B cell (primary cell): ENCODE results near the gene MAPK14. TPM values are rescaled to one million over a fixed set of nuclear protein-coding genes. Genes with fewer than 3 reads are reported as not detected.

Experiments
- ATAC-seq: fragments of 200-7000 bp; cut with Tn5 transposase; one replicate; pipeline ENCODE4 v1.10.0; 2021; ENCODE audit warnings: low read depth, mild to moderate bottlenecking, moderate number of reproducible peaks, moderate library complexity
- CTCF ChIA-PET: fragments of 350-600 bp; sonication (Branson Sonifier 250); formaldehyde crosslinking; loops from one replicate; lab custom pipeline; 2021; ENCODE audit warnings: antibody characterized with exemption, inconsistent platforms; lab: Charles Lee
- POLR2A ChIA-PET: fragments of 350-600 bp; sonication (Branson Sonifier 250); formaldehyde crosslinking; loops from one replicate; lab custom pipeline; 2021; ENCODE audit warnings: antibody characterized with exemption; lab: Charles Lee
- DNase-seq: peaks from one replicate; pipeline ENCODE4 v3.0.0; 2013
- H2AFZ ChIP-seq: 2 replicates; pipeline ENCODE4 v1.6.1; 2012; ENCODE audit warnings: mild to moderate bottlenecking, low read depth, low read length; ENCODE audit not compliant: insufficient read depth, poor library complexity, severe bottlenecking
- H3K27ac ChIP-seq, 2 donors: 1 replicate in 1 of 2; 2 replicates in 1 of 2; pipeline ENCODE4 v1.5.1; 2012 to 2013; ENCODE audit warnings: low read length in 2 of 2, mild to moderate bottlenecking in 2 of 2, moderate library complexity in 1 of 2
- H3K27me3 ChIP-seq, 4 experiments: fragments of 200-600 bp in 1 of 4; sonication (generic) in 1 of 4; replicated peaks in 1 of 4; 1 replicate in 2 of 4; 2 replicates in 2 of 4; pipeline versions ENCODE4 v1.6.1 to v1.7.0; 2013 to 2016; ENCODE audit warnings: low read length in 3 of 4, mild to moderate bottlenecking in 2 of 4, mixed read lengths in 1 of 4, moderate library complexity in 1 of 4; ENCODE audit not compliant: insufficient read depth in 4 of 4, control insufficient read depth in 3 of 4; ENCODE audit errors: control extremely low read depth in 1 of 4
- H3K36me3 ChIP-seq, 2 experiments: replicated peaks in 1 of 2; 1 replicate in 1 of 2; 2 replicates in 1 of 2; pipeline versions ENCODE4 v1.6.1 to v1.7.1; 2013; ENCODE audit warnings: low read length in 1 of 2; ENCODE audit not compliant: insufficient read depth in 2 of 2, control insufficient read depth in 1 of 2; ENCODE audit errors: control extremely low read depth in 1 of 2, extremely low read depth in 1 of 2
- H3K4me1 ChIP-seq, 2 donors: fragments of 200-600 bp in 1 of 2; sonication (generic) in 1 of 2; 1 replicate in 1 of 2; 2 replicates in 1 of 2; pipeline versions ENCODE4 v1.5.1 to v1.6.1; 2013 to 2017; ENCODE audit warnings: low read length in 2 of 2; ENCODE audit not compliant: control insufficient read depth in 2 of 2, insufficient read depth in 2 of 2
- H3K4me2 ChIP-seq: replicated peaks from 2 replicates; pipeline ENCODE3; 2012; ENCODE audit warnings: mild to moderate bottlenecking, low read depth, low read length; ENCODE audit not compliant: poor library complexity, severe bottlenecking
- H3K4me3 ChIP-seq, 5 experiments: fragments of 200-600 bp in 1 of 5; sonication (generic) in 1 of 5; 1 replicate in 3 of 5; 2 replicates in 2 of 5; pipeline versions ENCODE4 v1.5.1 to v1.7.0; 2011 to 2016; ENCODE audit warnings: low read length in 4 of 5, mild to moderate bottlenecking in 4 of 5, low read depth in 2 of 5, control low read depth in 1 of 5, moderate library complexity in 1 of 5; ENCODE audit not compliant: insufficient read depth in 1 of 5; ENCODE audit errors: control extremely low read depth in 1 of 5, extremely low read depth in 1 of 5
- H3K79me2 ChIP-seq: fragments of 200-600 bp; sonication (generic); one replicate; pipeline ENCODE4 v1.6.0; 2016; ENCODE audit warnings: low read length; ENCODE audit not compliant: control insufficient read depth, insufficient read depth
- H3K9ac ChIP-seq: fragments of 200-600 bp; sonication (generic); 2 replicates; pipeline ENCODE4 v1.6.1; 2017; ENCODE audit warnings: mild to moderate bottlenecking, low read length, moderate library complexity
- H3K9me3 ChIP-seq, 3 donors: one replicate each; pipeline versions ENCODE4 v1.6.1 to v1.7.1; 2013; ENCODE audit warnings: low read length in 2 of 3; ENCODE audit not compliant: control insufficient read depth in 2 of 3, insufficient read depth in 1 of 3; ENCODE audit errors: control extremely low read depth in 1 of 3
- H4K20me1 ChIP-seq: 2 replicates; pipeline ENCODE4 v1.6.0; 2012; ENCODE audit warnings: mild to moderate bottlenecking, low read length; ENCODE audit not compliant: insufficient read depth, control insufficient read depth, poor library complexity, severe bottlenecking
- H3K27ac Mint-ChIP-seq: one replicate; pipeline ENCODE4 v1.8.0; 2021; ENCODE audit warnings: mixed read lengths
- H3K27me3 Mint-ChIP-seq: one replicate; pipeline ENCODE4 v1.8.0; 2021; ENCODE audit warnings: mixed read lengths
- H3K4me1 Mint-ChIP-seq: one replicate; pipeline ENCODE4 v1.8.0; 2021; ENCODE audit warnings: mixed read lengths
- H3K4me3 Mint-ChIP-seq: one replicate; pipeline ENCODE4 v1.8.0; 2021; ENCODE audit warnings: mixed read lengths
- H3K9me3 Mint-ChIP-seq: one replicate; pipeline ENCODE4 v1.8.0; 2022; ENCODE audit warnings: mixed read lengths; ENCODE audit not compliant: insufficient read depth
- EZH2 ChIP-seq: IDR thresholded peaks from 2 replicates; pipeline ENCODE4 v1.6.1; 2012; ENCODE audit warnings: borderline replicate concordance, low read depth, mild to moderate bottlenecking, moderate library complexity, low read length; ENCODE audit not compliant: insufficient read depth, poor library complexity, severe bottlenecking
- WGBS: methylation state at CpG from one replicate; pipeline ENCODE4 v1.1.5; 2013; ENCODE audit warnings: missing lambda C conversion rate; ENCODE audit not compliant: insufficient coverage; 5-methylcytosine and 5-hydroxymethylcytosine counted together
- intact Hi-C: fragments of 100-400 bp; cut with micrococcal nuclease; formaldehyde crosslinking; loops from one replicate; pipeline ENCODE4 v1.10.0; 2022
- polyA plus RNA-seq: library from polyadenylated mRNA; depleted of rRNA; stranded (reverse); fragments of >200 nt; gene quantifications from 2 replicates; pipeline ENCODE4 v1.2.3, GENCODE V29; 2012
- total RNA-seq, 2 donors: library from RNA; stranded (reverse); fragments of 120-200 nt in 1 of 2; gene quantifications; 1 replicate in 1 of 2; 2 replicates in 1 of 2; pipeline versions ENCODE4 v1.2.3 to v1.2.4, GENCODE V29; 2013 to 2022
- TF ChIP-seq, protein P1 (sequence below): fragments of 200-600 bp; IDR thresholded peaks from one replicate; pipeline ENCODE4 v1.8.0; 2022; ENCODE audit warnings: antibody characterized with exemption, mild to moderate bottlenecking

The MAPK14 gene
- total and polyA plus RNA-seq, 2 donors (not counting 1 experiment from before 2014, with no cell fraction given), result 19.5 to 50.4 TPM

DNA sequence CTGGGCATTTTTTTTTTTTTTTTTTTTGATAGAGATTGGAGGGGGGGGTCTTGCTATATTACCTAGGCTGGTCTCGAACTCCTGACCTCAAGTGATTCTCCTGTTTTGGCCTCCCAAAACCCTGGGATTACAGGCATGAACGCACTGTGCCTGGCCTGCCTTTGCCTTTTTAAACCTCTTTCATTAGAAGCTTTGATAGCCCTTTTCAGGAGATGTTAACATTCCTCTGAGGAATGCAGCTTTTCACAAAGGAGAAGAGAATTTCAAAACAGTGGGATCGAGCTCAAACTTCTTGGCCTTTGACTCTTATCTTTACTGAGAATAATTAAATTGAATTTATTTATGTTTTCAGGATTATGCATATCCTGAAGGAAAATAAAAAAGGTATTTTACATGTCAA lies 34.5 kb upstream of the MAPK14 start:
- H3K79me2 ChIP-seq, result no peaks in the 10 kb centered on the region
- no peak for DNase-seq
- H3K36me3 ChIP-seq, result no peaks in the 10 kb centered on the region
- POLR2A ChIA-PET, result no interaction called here
- 100% methylated on average over 1 of the region's 3 CpGs for WGBS
- no peaks in the 10 kb centered on the region for H3K27me3 ChIP-seq
- CTCF ChIA-PET, result no interaction called here
- no peaks in the 10 kb centered on the region for H4K20me1 ChIP-seq
- Mint-ChIP-seq H3K27ac (no peak overlapping the region), H3K4me3 (no peak overlapping the region), H3K27me3 (peaks cover 15% of the 10 kb centered on the region), H3K9me3 (no peaks in the 10 kb centered on the region), H3K4me1 (no peaks in the 10 kb centered on the region)
- no peaks in the 10 kb centered on the region for H3K4me1 ChIP-seq
- H2AFZ ChIP-seq, result no peak overlapping the region
- no peak overlapping the region for H3K27ac ChIP-seq
- H3K4me2 ChIP-seq, result no peak overlapping the region
- no peak overlapping the region for H3K4me3 ChIP-seq
- H3K9ac ChIP-seq, result no peak overlapping the region
- H3K9me3 ChIP-seq, result peaks cover 0 to 2% (median 0%) of the 10 kb centered on the region in 3 donors
- no peak for ATAC-seq
- TF ChIP-seq, protein P1, sequence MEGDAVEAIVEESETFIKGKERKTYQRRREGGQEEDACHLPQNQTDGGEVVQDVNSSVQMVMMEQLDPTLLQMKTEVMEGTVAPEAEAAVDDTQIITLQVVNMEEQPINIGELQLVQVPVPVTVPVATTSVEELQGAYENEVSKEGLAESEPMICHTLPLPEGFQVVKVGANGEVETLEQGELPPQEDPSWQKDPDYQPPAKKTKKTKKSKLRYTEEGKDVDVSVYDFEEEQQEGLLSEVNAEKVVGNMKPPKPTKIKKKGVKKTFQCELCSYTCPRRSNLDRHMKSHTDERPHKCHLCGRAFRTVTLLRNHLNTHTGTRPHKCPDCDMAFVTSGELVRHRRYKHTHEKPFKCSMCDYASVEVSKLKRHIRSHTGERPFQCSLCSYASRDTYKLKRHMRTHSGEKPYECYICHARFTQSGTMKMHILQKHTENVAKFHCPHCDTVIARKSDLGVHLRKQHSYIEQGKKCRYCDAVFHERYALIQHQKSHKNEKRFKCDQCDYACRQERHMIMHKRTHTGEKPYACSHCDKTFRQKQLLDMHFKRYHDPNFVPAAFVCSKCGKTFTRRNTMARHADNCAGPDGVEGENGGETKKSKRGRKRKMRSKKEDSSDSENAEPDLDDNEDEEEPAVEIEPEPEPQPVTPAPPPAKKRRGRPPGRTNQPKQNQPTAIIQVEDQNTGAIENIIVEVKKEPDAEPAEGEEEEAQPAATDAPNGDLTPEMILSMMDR, result no peak
- no peak for TF ChIP-seq EZH2
- intact Hi-C loops, result no loop called here

DNA sequence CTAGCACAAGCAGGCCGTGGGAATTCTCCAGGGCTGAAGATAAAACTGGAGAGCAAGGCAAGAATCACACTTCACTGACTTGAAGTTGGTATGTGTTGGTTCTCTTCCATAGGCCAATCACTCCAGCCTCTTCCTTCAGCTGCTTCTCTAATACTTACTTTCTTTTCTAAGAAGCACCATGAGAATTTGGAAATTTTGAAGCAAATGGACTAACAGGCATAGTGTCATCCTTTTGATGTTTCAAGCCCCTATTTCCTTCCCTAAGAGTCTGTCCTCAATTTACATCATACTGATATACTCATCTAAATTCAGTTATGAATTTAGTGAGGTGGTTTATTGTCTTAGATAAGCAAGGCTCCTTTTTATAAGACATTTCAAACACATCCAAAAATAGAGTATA lies 27.2 kb upstream of the MAPK14 start:
- H2AFZ ChIP-seq, result no peak overlapping the region
- H3K9me3 Mint-ChIP-seq, result no peaks in the 10 kb centered on the region
- H3K4me1 Mint-ChIP-seq, result no peaks in the 10 kb centered on the region
- ChIA-PET POLR2A (no interaction called here), CTCF (no interaction called here)
- no peaks in the 10 kb centered on the region for H3K27me3 ChIP-seq
- intact Hi-C loops, result no loop called here
- H3K27ac ChIP-seq, result no peak overlapping the region
- ATAC-seq, result no peak
- TF ChIP-seq, protein P1, result no peak
- no peak for TF ChIP-seq EZH2
- peaks cover 0 to 2% (median 0%) of the 10 kb centered on the region in 3 donors for H3K9me3 ChIP-seq
- H3K27ac Mint-ChIP-seq, result no peak overlapping the region
- no peak overlapping the region for H3K4me3 ChIP-seq
- WGBS, result no CpG with 5 or more reads among the region's 1 CpG
- no peaks in the 10 kb centered on the region for H3K79me2 ChIP-seq
- no peak overlapping the region for H3K9ac ChIP-seq
- no peak overlapping the region for H3K4me2 ChIP-seq
- H3K27me3 Mint-ChIP-seq, result peaks cover 9% of the 10 kb centered on the region
- H3K4me1 ChIP-seq, result no peaks in the 10 kb centered on the region
- no peaks in the 10 kb centered on the region for H3K36me3 ChIP-seq
- H4K20me1 ChIP-seq, result no peaks in the 10 kb centered on the region
- no peak overlapping the region for H3K4me3 Mint-ChIP-seq
- no peak for DNase-seq
